DOHH2 (cell line): ENCODE results near the gene TDRD7.

Experiments
- CTCF ChIP-seq: fragments of 200-600 bp; sonication (generic); IDR thresholded peaks from one replicate; pipeline ENCODE4 v1.5.1; 2014; ENCODE audit warnings: antibody characterized with exemption, mild to moderate bottlenecking, low read depth, low read length; ENCODE audit not compliant: poor library complexity, severe bottlenecking
- EZH2phosphoT487 ChIP-seq: fragments of 200-600 bp; sonication (generic); IDR thresholded peaks from 2 replicates; pipeline ENCODE4 v1.6.1; 2017; ENCODE audit warnings: borderline replicate concordance, mild to moderate bottlenecking, antibody characterized with exemption, low read length, moderate library complexity, mixed read lengths

GRCh38 chr9:97415146-97415545 lies 3.2 kb downstream of the TDRD7 start:
- TF ChIP-seq CTCF = no peak
- TF ChIP-seq EZH2phosphoT487 = no peak
